Keratinocyte (primary cell): ENCODE data around the gene CHID1. TPM values are rescaled to one million over a fixed set of nuclear protein-coding genes. Genes with fewer than 3 reads are reported as not detected.

Source experiments
- DNase-seq: peaks from one replicate; pipeline ENCODE4 v3.0.0-alpha.2; 2011; ENCODE audit warnings: low read depth, missing footprints, low spot score
- FAIRE-seq: peaks from 2 replicates; lab custom pipeline; 2011; peaks lifted over from hg19 to GRCh38; lab: Jason Lieb, UNC
- H2AFZ ChIP-seq: 2 replicates; pipeline ENCODE4 v1.6.0; 2012; ENCODE audit warnings: low read length, control low read depth, inconsistent platforms; ENCODE audit not compliant: control insufficient read depth
- H3K27ac ChIP-seq: 2 replicates; pipeline ENCODE4 v1.5.1; 2011; ENCODE audit warnings: low read length; ENCODE audit not compliant: control insufficient read depth, insufficient read depth
- H3K27me3 ChIP-seq: 3 replicates; pipeline ENCODE4 v1.6.0; 2011; ENCODE audit warnings: low read length; ENCODE audit not compliant: control insufficient read depth, insufficient read depth; ENCODE audit errors: extremely low read depth
- H3K36me3 ChIP-seq, 2 experiments: 2 replicates in 1 of 2; 3 replicates in 1 of 2; pipeline ENCODE4 v1.5.1; 2011; ENCODE audit warnings: low read length in 2 of 2, mild to moderate bottlenecking in 1 of 2; ENCODE audit not compliant: control insufficient read depth in 2 of 2, insufficient read depth in 2 of 2; ENCODE audit errors: extremely low read depth in 1 of 2
- H3K4me1 ChIP-seq: 3 replicates; pipeline ENCODE4 v1.5.1; 2011; ENCODE audit warnings: low read length; ENCODE audit not compliant: control insufficient read depth, insufficient read depth; ENCODE audit errors: extremely low read depth
- H3K4me2 ChIP-seq: 3 replicates; pipeline ENCODE4 v1.6.0; 2011; ENCODE audit warnings: low read depth, low read length; ENCODE audit not compliant: control insufficient read depth, insufficient read depth; ENCODE audit errors: extremely low read depth
- H3K4me3 ChIP-seq, 3 experiments: fragments of 200-600 bp in 1 of 3; sonication (generic) in 1 of 3; 2 replicates in 2 of 3; 3 replicates in 1 of 3; pipeline ENCODE4 v1.5.1; 2011 to 2016; ENCODE audit warnings: low read length in 3 of 3, mild to moderate bottlenecking in 3 of 3, control low read depth in 2 of 3, inconsistent platforms in 1 of 3, low read depth in 1 of 3, mixed read lengths in 1 of 3, mixed run types in 1 of 3, moderate library complexity in 1 of 3; ENCODE audit not compliant: control insufficient read depth in 2 of 3, insufficient read depth in 2 of 3; ENCODE audit errors: extremely low read depth in 1 of 3
- H3K79me2 ChIP-seq: 2 replicates; pipeline ENCODE4 v1.6.0; 2012; ENCODE audit warnings: low read length; ENCODE audit not compliant: control insufficient read depth, insufficient read depth
- H3K9ac ChIP-seq: 3 replicates; pipeline ENCODE4 v1.6.0; 2011; ENCODE audit warnings: low read length; ENCODE audit not compliant: control insufficient read depth, insufficient read depth; ENCODE audit errors: extremely low read depth
- H3K9me1 ChIP-seq: 3 replicates; pipeline ENCODE4 v1.6.0; 2011; ENCODE audit warnings: low read length; ENCODE audit not compliant: control insufficient read depth, insufficient read depth; ENCODE audit errors: extremely low read depth
- H3K9me3 ChIP-seq: 2 replicates; pipeline ENCODE4 v1.5.1; 2012; ENCODE audit warnings: low read depth, low read length; ENCODE audit not compliant: control insufficient read depth
- H4K20me1 ChIP-seq: 3 replicates; pipeline ENCODE4 v1.6.0; 2011; ENCODE audit warnings: low read length; ENCODE audit not compliant: control insufficient read depth, insufficient read depth; ENCODE audit errors: extremely low read depth
- CTCF ChIP-seq, 3 experiments: IDR thresholded peaks in 1 of 3; conservative IDR thresholded peaks in 1 of 3; optimal IDR thresholded peaks in 1 of 3; 2 replicates in 2 of 3; 3 replicates in 1 of 3; pipeline versions ENCODE3 to v1.5.1; 2011; ENCODE audit warnings: low read length in 3 of 3, mild to moderate bottlenecking in 3 of 3, moderate library complexity in 2 of 3, control low read depth in 1 of 3, inconsistent platforms in 1 of 3; ENCODE audit not compliant: insufficient read depth in 2 of 3; ENCODE audit errors: extremely low read depth in 1 of 3
- EZH2 ChIP-seq: IDR thresholded peaks from one replicate; pipeline ENCODE4 v1.6.1; 2012; ENCODE audit warnings: inconsistent platforms, mild to moderate bottlenecking, low read length, moderate library complexity
- dilution Hi-C: fragments of 300-500 bp; cut with MboI; formaldehyde crosslinking; loops from one replicate; pipeline ENCODE4 v1.7.0; 2020; ENCODE audit warnings: low sequenced_read_pairs; ENCODE audit not compliant: extremely low pct_ligation_motif_present
- polyA plus RNA-seq, 5 experiments: library from polyadenylated mRNA; depleted of rRNA in 3 of 5; stranded (reverse) in 3 of 5; stranded (forward) in 1 of 5; unstranded in 1 of 5; fragments of >200 nt; gene quantifications; 1 replicate in 1 of 5; 2 replicates in 3 of 5; 3 replicates in 1 of 5; pipeline versions ENCODE4 v1.2.1 to v1.2.3, GENCODE V29; 2011 to 2012; ENCODE audit warnings: missing spikeins in 2 of 5, low read depth in 1 of 5, low replicate concordance in 1 of 5

Gene CHID1
- polyA plus RNA-seq, 1 donor (not counting 4 experiments of a cell fraction or from before 2014, with no cell fraction given): 23.0 TPM

GRCh38 chr11:837189-837989 is 73.2 kb downstream of the CHID1 start:
- peaks cover 3% of the 10 kb centered on the region for H3K9me1 ChIP-seq
- DNase-seq: no peak
- peaks cover 37% of the 10 kb centered on the region for H3K4me1 ChIP-seq
- H3K9me3 ChIP-seq: no peaks in the 10 kb centered on the region
- no peaks in the 10 kb centered on the region for H3K27me3 ChIP-seq
- TF ChIP-seq CTCF (optimal IDR thresholded peaks at IDR 0.05 in 1 of 3, IDR thresholded peaks at IDR 0.05 in 1 of 3, conservative IDR thresholded peaks at IDR 0.05 in 1 of 3; ENCODE audit: extremely low read depth in 1 of 3, insufficient read depth in 2 of 3, low read length in 3 of 3) (no peak), EZH2 (no peak)
- no peak overlapping the region for H3K4me2 ChIP-seq
- no peak overlapping the region for H3K9ac ChIP-seq
- no peak overlapping the region for H3K27ac ChIP-seq
- H3K36me3 ChIP-seq: peaks cover 28 to 30% of the 10 kb centered on the region in 2 experiments
- peaks cover 21% of the 10 kb centered on the region for H4K20me1 ChIP-seq
- no peak overlapping the region for H2AFZ ChIP-seq
- dilution Hi-C loops: no loop called here
- peaks cover 73% of the 10 kb centered on the region for H3K79me2 ChIP-seq
- no peak overlapping the region for H3K4me3 ChIP-seq
- FAIRE-seq: no peak

GRCh38 chr11:836700-837099 is 73.9 kb downstream of the CHID1 start:
- Histone ChIP-seq H2AFZ (no peak overlapping the region), H3K36me3 (peaks cover 28 to 30% of the 10 kb centered on the region in 2 experiments), H3K4me3 (no peak overlapping the region), H4K20me1 (peaks cover 16% of the 10 kb centered on the region), H3K4me2 (no peak overlapping the region), H3K4me1 (peaks cover 41% of the 10 kb centered on the region), H3K27ac (no peak overlapping the region), H3K9me3 (no peaks in the 10 kb centered on the region), H3K9me1 (peaks cover 3% of the 10 kb centered on the region), H3K9ac (no peak overlapping the region), H3K79me2 (peaks cover 66% of the 10 kb centered on the region), H3K27me3 (no peaks in the 10 kb centered on the region)
- dilution Hi-C loops: no loop called here
- DNase-seq (no peak), FAIRE-seq (no peak)
- no peak for TF ChIP-seq EZH2
